GM21447 (cell line): ENCODE measurements around the gene UNC119.
"Not testable (repeated sequence)": the region's sequence is repeated elsewhere in the genome, so short reads cannot be mapped to it uniquely, and the experiment has no call there.

Experiments
- ATAC-seq: cut with Tn5 transposase; IDR thresholded peaks from one replicate; pipeline ENCODE4 v1.9.1; 2021; ENCODE audit not compliant: unreplicated experiment

UNC119 gene

GRCh38 chr17:28523876-28524275 is 28.5 kb downstream of the UNC119 start:
- no peak for ATAC-seq

DNA sequence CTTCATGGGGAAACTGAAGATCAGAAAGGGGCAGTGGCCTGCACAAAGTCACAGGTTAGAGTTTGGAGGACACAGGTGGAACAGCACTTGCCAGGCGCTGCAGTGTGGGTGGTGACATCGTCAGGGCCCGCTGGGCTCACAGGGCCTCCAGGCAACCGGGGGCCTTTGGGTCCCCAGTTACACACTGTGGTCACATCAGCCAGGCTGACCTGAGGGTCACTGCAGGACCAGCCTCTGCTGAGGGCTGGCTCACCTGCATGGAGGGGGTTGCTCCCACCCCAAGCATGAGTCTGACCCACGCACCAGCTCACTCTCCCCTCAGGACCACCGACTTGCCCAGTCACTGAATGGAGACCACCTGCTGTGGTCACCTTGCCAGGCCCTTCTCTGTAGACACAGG is 29.2 kb downstream of the UNC119 start:
- ATAC-seq = no peak

- not testable (repeated sequence) for ATAC-seq
These were observed 30.1 kb downstream of the UNC119 start for GRCh38 chr17:28522281-28522680.

GRCh38 chr17:28521311-28522085 is 30.9 kb downstream of the UNC119 start:
- no peak for ATAC-seq

GRCh38 chr17:28520687-28521086 is 31.7 kb downstream of the UNC119 start:
- no peak for ATAC-seq

DNA sequence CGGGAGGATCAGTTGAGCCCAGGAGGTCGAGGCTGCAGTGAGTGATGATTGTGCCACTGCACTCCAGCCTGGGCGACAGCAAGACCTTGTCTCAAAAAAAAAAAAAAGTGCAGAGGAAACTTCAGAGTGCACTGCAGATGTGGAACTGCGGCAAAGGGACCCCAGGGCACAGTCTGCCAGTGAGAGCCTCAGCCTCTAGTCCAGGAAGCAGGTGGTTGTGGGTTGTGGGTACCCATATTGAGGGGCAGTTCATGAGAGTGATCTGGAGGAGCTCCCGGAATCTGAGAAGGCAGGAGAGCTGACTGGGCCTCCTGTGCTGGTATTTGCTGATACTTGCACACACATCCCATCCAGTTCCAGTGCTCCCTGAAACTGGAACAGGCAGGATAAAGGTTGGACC is 33.2 kb downstream of the UNC119 start:
- no peak for ATAC-seq

DNA sequence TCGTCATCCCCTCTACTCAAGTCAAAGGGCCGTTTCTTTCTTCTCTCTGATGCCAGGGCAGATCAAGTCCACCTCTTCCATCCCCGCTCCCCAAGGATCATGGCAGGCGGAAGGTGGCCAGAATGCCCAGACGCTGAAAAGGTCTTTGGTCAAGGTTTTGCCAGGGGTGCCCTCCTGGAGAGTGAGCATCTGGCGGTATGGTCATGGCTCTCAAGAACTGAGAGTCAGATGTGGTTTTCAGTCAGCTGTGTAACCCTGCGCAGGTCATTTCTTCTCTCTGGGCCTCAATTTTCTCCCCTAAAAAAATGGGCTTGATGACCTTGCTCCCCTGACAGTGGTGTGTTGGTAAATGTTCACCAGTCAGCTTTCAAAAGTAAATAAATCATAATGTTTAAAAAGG is 33.8 kb downstream of the UNC119 start:
- ATAC-seq = no peak

- no peak for ATAC-seq
These were observed 34.3 kb downstream of the UNC119 start for GRCh38 chr17:28518132-28518531.

- ATAC-seq = no peak
These were observed 36.9 kb downstream of the UNC119 start for GRCh38 chr17:28515518-28515917.

GRCh38 chr17:28514561-28515002 is 37.8 kb downstream of the UNC119 start:
- no peak for ATAC-seq

DNA sequence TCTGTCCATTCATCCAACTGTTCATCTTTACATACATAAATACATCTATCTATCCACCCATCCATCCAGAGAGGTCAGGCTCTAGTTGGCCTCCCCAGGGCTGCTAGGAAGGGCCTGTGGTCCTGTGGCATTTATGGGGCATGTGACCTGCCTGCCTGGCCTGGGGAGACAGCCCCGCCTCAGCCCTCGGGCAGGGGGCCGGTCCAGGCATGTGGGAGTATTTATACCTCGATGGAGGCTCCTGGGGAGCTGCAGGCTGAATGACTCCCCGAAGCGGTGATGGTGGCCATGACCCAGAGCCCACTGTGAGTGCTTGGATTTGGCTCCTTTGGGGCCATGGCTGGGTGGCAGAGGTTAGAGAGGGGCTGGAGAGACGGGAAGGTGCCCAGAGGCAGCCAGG is 38.9 kb downstream of the UNC119 start:
- ATAC-seq = no peak

- ATAC-seq = no peak
These were observed 40.5 kb downstream of the UNC119 start for GRCh38 chr17:28511858-28512461.

GRCh38 chr17:28509789-28510188 is 42.6 kb downstream of the UNC119 start:
- ATAC-seq = no peak

- no peak for ATAC-seq
These were observed 44.2 kb downstream of the UNC119 start for GRCh38 chr17:28508211-28508724.

DNA sequence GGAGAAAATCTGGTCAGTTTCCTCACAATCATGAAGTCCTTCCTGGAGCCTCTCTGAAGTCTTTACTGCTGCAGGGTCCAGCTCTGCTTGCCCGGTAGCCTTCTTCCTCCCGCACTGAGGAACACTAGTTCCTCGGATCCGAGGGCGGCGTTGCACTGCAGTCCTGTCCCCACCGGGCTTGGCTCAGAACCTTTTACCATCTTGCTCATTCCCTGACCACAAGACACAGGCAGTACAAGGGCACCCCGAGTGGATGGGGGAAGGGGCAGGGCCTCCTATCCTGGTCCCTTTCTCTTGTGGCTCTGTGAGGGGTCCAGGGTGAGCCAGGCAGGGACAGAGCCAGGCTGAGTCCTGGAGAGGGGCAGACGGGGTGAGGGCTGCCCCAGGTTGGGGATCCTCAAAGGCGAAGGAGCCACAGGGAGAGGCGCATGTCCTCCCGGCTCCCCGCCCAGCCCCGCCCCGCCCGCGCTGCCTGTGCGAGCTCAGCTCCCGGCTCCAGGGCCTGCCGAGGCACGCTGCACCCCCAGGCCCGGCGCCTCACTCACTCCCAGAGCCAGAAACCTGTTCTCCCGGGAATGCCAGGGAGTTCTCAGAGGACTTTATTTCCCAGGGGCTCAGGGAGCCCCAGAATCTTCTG is 44.7 kb downstream of the UNC119 start:
- ATAC-seq = no peak

DNA sequence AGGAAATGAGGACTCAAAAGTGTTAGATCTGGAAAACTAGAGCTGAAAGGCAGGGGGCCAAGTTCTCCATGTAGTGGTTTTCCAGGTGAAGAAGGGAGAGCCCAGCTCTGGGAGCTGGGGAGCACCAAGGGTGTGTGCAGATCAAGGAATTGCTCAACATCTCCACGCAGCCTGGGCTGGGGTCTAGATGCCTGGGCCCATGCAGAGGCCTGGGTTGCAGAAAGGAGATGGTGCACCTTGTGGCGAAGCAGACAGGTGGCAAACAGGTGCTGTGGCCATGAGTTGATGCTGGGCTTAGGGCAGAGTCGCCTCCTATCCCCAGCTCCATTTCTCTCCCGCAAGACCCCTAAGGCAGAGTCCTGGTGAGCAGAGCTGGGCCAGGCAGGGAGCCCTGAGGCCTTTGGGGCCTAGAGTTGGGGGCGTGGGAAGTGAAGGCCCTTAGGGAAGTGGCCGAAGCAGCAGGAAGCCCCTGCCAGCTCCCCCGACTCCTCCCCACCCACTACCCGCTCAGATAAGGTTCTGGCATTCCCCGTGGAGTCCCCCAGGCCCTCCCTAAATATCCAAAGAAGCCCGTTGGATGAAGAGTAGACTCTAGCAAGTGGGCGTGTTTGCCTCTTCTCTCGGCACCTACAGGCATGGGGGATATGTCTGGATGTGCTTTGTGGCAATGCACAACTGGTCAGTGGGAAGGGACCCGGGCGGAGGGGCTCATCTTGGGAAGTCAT is 45.5 kb downstream of the UNC119 start:
- ATAC-seq = no peak

DNA sequence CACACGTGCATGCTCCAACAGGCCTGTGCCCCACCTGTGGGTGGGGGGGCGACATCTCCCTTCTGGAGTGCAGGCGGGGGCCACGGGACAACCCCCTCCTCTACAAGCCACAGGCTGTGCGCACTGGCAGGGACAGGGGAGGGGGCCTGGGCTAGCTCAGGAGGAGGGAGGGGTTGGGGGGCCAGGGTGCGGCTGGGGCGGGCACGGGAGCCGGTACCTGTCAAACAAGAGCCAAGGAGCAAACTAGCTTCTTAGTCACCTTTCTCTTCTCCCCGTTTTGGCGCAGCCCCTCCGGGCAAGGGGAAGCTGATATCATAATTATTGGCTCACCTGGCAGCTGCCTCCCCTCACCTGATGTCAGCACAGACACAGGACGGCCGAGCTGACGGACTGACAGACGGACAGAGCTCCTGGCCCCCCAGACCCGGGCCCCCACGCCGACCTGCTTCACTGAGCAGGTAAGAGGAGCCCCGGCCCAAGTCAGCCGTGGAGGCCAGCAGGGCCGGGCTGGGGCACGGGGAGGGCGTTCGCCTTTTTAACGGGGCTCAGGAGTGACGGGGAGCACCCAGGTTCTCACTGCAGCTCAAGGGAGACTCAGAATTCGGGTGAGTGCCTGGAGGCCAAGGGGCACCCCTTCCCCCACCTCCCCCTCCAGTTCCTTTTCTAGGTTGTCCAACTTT is 46.3 kb downstream of the UNC119 start, which contains the start of gene FOXN1:
Gene FOXN1, plus strand, starts transcription at position 363 of the 680 bp plus-strand sequence. CDS start 17,622 bp downstream, outside the sequence.
- no peak for ATAC-seq

- no peak for ATAC-seq
These were observed 49.0 kb downstream of the UNC119 start for GRCh38 chr17:28503420-28503819.

DNA sequence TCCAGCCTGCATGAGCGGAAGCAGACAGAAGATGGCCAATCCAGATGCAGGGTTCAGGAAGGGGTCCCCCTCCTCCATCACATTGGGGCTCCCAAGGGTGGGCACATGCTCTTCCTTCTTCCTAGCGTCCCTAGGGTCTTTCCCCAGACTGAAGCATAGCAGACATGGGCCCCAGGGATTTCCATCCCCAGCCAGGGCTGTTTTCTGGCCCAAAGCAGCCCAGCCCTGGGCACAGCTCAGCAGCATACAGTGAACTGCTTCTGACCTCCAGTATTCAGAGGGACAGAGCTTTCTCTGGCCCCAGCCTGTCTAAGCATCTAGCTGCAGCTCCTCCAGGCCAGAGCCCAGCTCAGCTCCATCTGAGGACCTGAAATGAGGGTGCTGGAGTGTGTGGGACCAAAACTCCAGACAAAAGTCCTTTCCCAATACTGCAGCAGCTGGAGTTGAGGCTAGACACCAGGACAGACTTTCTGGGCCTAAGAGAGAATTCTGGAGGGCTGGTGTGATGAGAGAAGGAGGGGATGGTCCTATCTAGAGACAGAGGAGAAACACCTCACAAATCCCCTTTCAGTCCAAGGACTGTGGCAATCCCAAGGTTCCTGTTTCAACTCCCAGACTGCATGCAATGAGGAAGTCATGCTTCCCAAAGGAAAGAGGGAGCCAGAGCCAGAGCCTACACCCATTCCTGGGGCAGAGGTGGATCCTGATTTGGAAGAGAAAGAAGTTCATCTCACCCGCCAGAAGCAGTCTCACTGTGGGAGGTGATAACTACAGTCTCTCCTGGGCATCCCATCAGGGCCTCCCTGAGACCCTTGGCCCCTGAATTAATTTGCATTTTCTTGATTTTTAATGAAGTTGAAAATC is 50.8 kb downstream of the UNC119 start:
- no peak for ATAC-seq
